ENCODE results near the gene EFNA5.
"Not testable (repeated sequence)": the region's sequence is repeated elsewhere in the genome, so short reads cannot be mapped to it uniquely, and the experiment has no call there.

The EFNA5 gene

DNA sequence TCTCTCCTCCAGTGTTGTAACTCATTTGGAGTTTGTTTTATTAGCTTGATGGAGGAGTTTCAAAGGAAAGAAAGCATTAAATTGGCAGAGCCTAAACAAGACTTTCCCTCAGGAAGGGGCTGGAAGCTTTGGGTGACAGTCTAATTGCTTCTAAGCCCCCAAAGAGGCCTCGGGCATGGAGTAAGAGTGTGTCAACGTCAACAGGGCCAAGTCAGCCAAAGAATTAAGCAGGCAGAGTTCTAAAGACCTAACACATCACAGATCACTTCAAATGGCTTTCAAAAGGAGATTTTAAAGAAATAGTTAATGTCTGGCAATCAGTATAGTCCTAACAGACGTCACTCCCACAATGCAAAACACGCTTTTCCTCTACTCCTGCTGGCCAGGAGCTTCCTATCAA, 234.5 kb downstream of the EFNA5 start:
- TF ChIP-seq, protein P1, sequence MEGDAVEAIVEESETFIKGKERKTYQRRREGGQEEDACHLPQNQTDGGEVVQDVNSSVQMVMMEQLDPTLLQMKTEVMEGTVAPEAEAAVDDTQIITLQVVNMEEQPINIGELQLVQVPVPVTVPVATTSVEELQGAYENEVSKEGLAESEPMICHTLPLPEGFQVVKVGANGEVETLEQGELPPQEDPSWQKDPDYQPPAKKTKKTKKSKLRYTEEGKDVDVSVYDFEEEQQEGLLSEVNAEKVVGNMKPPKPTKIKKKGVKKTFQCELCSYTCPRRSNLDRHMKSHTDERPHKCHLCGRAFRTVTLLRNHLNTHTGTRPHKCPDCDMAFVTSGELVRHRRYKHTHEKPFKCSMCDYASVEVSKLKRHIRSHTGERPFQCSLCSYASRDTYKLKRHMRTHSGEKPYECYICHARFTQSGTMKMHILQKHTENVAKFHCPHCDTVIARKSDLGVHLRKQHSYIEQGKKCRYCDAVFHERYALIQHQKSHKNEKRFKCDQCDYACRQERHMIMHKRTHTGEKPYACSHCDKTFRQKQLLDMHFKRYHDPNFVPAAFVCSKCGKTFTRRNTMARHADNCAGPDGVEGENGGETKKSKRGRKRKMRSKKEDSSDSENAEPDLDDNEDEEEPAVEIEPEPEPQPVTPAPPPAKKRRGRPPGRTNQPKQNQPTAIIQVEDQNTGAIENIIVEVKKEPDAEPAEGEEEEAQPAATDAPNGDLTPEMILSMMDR (IDR thresholded peaks at IDR 0.05; ENCODE audit: low read depth, low read length, missing control alignments): no peak
- no peak for DNase-seq (ENCODE audit: extremely low read depth, low read depth)
- H3K4me3 ChIP-seq (replicated peaks; ENCODE audit: low read depth, low read length): no peak overlapping the region

DNA sequence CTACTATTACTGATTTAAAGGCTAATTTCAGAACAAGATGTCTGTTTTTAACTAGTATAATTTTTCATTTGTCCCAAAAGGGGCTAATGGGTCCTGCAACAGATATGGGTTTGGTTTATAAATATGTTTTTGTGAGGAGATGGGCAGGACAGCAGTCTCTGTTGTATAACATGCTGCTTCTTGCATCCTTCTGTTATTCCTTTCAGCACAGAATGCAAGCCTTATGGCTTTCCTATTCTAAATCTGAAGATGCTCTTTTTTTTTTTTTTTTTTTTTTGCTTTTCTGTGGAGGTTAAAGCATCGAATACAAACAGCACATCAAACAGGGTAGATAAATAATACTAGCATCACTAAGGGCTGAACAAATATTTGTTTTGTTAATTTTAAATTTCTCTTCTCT, 235.7 kb downstream of the EFNA5 start:
- TF ChIP-seq, protein P1 (IDR thresholded peaks at IDR 0.05; ENCODE audit: low read depth, low read length, missing control alignments): no peak
- no peak for DNase-seq (ENCODE audit: extremely low read depth, low read depth)
- H3K4me3 ChIP-seq (replicated peaks; ENCODE audit: low read depth, low read length): no peak overlapping the region

DNA sequence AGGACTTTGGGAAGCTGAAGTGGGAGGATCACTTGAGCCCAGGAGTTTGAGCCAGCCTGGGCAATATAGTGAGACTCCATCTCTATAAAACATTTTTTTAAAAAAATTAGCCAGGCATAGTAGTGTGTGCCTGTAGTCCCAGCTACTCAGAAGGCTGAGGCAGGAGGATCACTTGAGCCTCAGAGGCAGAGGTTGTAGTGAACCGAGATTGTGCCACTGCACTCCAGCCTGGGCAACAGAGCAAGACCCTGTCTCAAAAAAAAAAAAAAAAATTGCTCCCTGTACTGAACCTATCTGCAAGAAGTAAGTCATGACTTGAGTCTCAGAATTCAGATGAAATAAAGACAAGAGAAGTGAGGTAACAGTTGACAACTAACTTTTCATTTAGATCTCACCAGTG, 237.1 kb downstream of the EFNA5 start:
- DNase-seq (ENCODE audit: extremely low read depth, low read depth); H3K4me3 ChIP-seq (replicated peaks; ENCODE audit: low read depth, low read length): not testable (repeated sequence)

DNA sequence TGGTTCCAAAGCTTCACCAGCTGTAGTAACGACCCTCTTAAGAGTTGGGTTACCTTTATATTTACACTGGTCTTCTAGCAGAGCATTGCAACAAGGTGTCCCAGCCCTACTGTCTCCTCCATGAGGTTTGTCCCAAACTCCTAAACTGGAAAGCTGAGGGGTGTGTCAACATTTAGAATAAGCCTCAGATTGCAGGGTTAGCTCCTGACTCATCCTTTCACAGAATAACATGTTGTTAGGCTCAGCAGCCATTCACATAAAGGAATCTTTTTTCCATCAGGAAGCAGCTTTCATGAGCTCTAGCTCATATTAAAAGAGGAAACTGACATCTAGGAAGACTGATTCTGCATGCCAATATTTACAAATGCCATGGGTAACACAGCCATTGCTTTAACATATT, 238.7 kb downstream of the EFNA5 start:
- H3K4me3 ChIP-seq (replicated peaks; ENCODE audit: low read depth, low read length): no peak overlapping the region
- DNase-seq (ENCODE audit: extremely low read depth, low read depth): no peak
- TF ChIP-seq, protein P1 (IDR thresholded peaks at IDR 0.05; ENCODE audit: low read depth, low read length, missing control alignments): no peak

DNA sequence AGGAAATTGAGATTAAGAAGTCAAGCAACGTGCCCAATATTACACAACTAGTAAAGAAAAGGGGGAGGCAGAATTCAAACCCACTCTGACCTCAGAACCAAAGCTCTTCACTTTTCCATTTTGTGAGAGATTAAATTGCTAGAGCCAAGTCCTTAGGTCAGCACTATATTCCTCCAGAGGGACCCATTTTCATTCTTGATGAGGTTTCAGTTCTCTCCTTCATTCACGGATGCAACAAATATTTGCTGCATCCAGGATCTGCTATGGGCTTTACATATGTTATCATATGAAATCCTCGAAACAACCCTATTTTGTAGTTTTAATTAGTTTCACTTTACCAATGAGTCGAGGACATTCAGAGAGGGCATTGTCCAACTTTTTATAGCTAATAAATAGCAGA, 239.2 kb downstream of the EFNA5 start:
- TF ChIP-seq, protein P1 (IDR thresholded peaks at IDR 0.05; ENCODE audit: low read depth, low read length, missing control alignments): no peak
- no peak overlapping the region for H3K4me3 ChIP-seq (replicated peaks; ENCODE audit: low read depth, low read length)

DNA sequence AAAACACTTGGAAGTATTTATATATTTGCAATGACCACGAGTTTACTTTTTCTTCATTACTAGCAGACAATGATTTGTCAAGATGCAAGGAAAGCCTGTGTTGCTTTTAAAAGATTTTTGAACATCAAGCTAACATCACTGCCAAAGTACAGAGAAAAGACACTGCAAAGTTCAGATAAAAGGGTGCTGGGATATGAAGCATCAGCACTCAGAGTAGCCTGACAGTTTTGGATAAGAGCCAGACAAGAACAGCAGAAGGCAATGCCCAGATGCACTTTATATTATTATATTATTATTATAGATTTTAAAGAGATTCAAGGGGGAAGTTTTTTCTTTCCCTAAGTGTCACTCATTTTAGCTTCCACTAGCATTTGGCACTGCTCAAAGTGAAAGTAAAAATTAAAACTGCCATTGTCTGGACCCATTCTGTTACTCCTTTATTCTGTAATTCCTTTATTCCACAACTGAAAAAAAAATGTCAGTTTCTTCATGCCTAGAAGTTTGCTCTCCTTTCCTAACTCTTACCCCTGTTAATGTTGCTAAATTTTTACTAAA, 240.6 kb downstream of the EFNA5 start:
- TF ChIP-seq, protein P1 (IDR thresholded peaks at IDR 0.05; ENCODE audit: low read depth, low read length, missing control alignments): no peak
- DNase-seq (ENCODE audit: extremely low read depth, low read depth): no peak
- H3K4me3 ChIP-seq (replicated peaks; ENCODE audit: low read depth, low read length): no peak overlapping the region

More for the DNA sequence above, 239.2 kb downstream of the EFNA5 start:
- no peak for DNase-seq (ENCODE audit: extremely low read depth, low read depth)

DNA sequence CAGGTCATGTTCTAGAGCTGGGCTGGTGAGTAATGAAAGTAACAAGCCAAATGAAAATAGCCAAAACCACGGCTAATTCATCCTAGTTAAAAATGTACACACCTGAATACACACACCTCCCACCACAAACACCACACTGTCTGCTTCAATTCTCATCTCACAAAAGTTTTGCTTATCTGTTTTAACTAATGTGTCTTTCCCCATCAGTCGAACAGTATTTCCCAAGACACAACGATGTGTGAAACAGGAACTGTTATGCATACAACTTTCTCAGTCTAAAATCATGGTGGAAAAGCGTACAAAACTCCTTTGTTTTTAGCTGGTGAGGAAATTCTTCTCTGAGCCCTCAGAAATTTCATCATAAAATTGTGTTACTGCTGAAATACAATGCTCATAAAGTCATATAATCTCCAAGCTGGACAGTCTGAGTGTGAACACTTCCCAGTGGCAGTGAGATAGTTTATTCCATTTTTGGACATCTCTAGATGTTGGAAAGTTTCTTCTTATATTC, 242.4 kb downstream of the EFNA5 start:
- H3K4me3 ChIP-seq (replicated peaks; ENCODE audit: low read depth, low read length): no peak overlapping the region
- no peak for DNase-seq (ENCODE audit: extremely low read depth, low read depth)
- TF ChIP-seq, protein P1 (IDR thresholded peaks at IDR 0.05; ENCODE audit: low read depth, low read length, missing control alignments): no peak
